ENCODE data around the gene ZNF598.
"Not testable (repeated sequence)": the region's sequence is repeated elsewhere in the genome, so short reads cannot be mapped to it uniquely, and the experiment has no call there.

ZNF598 gene

GRCh38 chr16:2027024-2028010 is 17.7 kb upstream of the ZNF598 start:
- no peak for DNase-seq

DNA sequence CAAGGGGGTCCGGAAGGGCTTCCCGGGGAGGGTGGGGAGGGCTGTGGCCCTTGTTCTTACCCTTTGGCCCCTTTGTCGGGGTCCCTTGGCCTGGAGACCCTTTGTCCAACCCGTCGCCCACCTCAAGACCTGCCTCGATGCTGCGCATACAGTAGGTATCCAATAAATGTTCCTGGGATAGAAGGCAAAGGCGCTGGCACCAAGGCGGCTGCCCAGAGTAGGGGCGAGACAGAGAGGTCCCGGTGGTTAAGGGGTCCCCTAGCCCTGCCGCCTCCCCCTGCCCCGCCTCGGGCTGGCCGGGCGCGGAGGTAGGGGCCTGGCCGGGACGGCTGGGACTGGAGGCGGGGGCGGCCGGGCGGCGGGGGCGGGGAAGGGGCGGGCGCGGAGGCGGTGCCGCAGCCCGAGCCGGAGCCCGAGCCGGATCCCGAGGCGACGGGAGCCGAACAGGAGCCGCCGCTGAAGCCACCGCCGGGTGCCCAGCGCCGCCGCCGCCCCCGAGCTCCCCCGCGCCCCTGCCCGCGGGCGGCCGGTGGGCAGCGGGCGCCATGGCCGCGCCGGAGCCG is 16.9 kb upstream of the ZNF598 start, which contains the start of gene NHERF2:
TSS of gene NHERF2 (plus strand) at position 442 of the 563 bp plus-strand sequence. CDS start at position 546, 104 bp downstream.
- no peak for DNase-seq

- no peak for DNase-seq
Observed at GRCh38 chr16:2025878-2026460, 16.3 kb upstream of the ZNF598 start.

DNA sequence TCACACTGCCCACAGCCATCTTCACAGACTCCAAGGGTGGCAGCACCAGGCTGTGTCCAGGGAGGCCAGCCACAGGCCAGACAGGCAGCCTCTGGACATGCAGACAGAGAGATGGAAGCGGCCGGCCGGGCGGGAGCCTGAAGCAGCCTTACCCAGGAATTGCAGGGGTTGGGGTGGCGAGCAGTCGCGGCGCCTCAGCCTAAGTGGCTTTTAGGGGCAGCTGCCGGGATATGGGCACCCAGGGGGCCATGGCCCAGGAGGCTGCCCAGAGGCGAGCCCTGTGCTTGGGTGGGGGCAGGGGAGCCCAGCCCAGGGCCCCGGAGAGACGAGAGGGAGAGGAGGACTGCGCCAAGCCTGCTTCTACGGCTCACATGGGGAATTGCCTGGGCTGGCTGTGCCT is 15.6 kb upstream of the ZNF598 start:
- DNase-seq = no peak

GRCh38 chr16:2024032-2024420 is 14.4 kb upstream of the ZNF598 start:
- no peak for DNase-seq

DNA sequence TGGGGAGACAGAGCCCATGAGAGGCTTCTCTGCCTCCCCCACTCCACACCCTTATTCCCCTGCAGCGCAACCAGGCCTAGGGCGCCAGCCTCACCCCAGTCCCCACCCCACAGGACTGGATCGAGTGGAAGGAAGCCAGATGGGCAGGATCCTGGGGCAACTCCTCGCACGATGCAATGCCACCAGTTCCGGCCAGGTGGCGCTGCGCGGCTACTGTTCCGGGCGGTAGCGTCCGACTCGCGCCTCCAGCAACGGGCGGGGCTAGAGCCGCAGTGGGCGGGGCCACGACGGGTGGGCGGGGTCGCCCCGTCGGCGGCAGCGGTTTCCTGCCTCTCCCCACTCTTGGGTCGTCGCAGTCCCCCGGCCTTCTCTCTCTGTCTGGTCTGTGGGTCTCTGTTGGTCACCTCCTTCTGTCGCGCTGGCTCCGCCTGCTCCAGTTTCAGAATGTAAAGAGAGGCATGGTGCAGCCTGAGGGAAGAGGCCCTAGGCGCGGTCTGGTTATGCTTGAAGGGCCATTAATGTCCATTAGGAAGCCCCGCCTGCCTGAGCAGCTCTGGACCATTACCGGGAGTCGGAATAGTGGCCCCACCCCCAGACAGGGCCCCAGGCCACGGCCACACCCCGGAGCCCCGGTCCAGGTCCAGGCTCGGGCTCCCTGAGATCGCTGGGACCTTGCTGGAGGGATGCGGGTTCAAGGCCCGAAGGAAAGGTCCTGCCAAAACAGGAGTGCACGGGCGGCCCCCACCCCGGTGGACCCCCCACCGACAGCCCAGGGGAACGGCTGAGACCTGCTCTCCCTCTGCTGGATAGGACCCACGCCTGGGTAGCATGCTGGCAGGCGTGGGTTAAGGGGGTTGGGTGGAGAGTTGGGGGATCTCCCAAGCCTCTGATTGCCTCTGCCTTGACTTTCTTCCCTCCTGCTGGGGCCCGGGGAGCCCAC is 13.7 kb upstream of the ZNF598 start:
- peak; percentile 90 for DNase-seq

DNA sequence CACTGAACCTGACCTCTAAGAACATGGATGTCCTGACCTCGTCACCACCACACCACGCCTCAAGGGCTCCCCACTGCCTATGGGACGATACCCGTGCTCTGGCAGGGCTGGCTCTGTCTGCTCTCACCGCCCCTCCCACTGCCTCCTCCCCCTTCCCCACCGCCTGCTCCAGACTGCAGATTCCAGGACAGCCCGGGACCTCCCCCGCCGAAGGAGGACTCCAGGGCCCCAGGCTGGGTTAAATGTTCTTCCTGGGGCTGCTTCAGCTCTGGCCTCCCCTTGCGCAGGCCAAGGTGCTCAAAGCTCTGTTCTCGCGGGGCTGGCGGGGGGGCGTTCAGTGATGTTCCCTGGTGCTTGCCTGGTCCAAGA is 13.1 kb upstream of the ZNF598 start:
- no peak for DNase-seq

DNA sequence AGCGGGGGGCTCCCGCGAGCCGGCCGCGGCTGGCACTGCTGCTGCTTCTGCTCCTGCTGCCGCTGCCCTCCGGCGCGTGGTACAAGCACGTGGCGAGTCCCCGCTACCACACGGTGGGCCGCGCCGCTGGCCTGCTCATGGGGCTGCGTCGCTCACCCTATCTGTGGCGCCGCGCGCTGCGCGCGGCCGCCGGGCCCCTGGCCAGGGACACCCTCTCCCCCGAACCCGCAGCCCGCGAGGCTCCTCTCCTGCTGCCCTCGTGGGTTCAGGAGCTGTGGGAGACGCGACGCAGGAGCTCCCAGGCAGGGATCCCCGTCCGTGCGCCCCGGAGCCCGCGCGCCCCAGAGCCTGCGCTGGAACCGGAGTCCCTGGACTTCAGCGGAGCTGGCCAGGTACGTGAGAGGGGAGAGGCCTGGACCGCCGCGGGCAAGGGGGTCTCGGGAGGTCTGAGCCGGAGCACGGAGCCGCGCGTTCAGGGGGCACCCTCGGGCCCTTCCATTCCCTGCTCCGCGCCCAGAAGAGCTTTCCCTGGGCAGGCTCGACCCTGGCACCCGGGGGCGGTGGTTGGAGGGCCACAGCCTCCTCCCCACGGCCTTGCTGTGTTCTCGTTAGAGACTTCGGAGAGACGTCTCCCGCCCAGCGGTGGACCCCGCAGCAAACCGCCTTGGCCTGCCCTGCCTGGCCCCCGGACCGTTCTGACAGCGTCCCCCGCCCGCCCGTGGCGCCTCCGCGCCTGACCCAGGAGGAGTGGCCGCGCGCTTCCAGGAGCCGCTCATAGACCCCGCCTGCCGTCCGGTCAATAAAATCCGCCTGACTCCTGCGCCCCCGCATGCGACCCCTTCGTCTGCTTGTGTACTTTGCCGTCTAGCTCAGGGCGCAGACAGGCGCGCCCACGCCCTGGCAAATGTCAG is 10.6 kb upstream of the ZNF598 start:
- DNase-seq = no peak

- DNase-seq = no peak
Observed at GRCh38 chr16:2019518-2019920, 9.9 kb upstream of the ZNF598 start, which contains the start of gene NPW. NPW (plus strand) TSS chr16:2019785.

- no peak for DNase-seq
Observed at GRCh38 chr16:2016407-2016922, 6.8 kb upstream of the ZNF598 start.

GRCh38 chr16:2015947-2016208 is 6.3 kb upstream of the ZNF598 start:
- DNase-seq = no peak

DNA sequence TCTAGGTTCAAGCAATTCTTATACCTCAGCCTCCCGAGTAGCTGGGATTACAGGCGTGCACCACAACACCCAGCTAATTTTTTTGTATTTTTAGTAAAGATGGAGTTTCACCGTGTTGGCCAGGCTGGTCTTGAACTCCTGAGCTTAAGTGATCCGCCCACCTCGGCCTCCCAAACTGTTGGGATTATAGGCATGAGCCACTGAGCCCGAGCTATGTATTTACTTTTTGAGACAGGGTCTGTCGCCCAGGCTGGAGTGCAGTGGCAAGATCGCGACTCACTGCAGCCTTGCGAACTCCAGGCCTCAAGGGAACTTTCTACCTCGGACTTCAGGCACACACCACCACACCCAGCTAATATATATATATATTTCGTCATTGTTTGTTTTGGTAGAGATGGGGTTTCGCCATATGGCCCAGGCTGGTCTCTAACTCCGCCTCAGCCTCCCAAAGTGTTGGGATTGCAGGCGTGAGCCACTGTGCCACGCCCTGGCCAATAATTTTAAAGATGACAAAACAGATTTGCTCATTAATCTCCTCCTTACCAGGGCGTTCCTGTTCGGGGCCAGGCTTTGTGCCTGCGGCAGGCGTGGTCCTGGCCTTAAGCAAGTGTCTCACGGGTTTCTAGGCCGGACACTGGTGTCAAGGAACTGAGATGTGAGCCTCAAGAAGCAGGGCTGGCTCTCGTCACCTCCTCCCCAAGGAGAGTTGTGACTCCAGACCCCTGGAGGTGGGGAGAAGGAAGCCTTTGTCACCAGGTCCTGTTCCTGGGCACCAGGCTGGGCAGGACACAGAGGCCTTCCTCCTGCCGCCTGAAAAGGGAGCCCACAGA is 5.7 kb upstream of the ZNF598 start:
- no peak for DNase-seq

DNA sequence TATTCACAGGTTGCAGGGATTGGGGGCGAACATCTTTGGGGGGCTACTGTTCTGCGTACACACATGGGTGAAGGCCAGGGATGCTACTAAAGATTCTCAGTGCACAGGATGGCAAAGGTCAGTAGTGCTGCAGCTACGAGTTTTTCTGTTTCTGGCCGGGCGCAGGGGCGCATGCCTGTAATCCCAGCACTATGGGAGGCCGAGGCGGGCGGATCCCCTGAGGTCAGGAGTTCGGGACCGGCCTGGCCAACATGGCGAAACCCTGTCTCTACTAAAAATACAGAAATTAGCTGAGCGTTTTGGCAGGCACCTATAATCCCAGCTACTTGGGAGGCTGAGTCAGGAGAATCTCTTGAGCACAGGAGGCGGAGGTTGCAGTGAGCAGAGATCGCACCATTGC is 3.9 kb upstream of the ZNF598 start:
- no peak for DNase-seq

DNA sequence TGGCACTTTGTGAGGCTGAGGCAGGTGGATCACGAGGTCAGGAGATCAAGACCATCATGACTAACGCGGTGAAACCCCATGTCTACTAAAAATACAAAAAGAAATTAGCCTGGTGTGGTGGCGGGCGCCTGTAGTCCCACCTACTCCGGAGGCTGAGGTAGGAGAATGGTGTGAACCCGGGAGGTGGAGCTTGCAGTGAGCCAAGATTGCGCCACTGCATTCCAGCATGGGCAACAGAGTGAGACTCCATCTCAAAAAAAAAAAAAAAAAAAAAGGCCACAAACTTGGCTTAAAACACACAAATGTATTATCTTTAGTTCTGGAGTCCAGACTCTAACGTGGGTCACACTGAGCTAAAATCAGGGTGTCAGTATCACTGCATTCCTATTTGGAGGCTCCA is 2.1 kb upstream of the ZNF598 start:
- not testable (repeated sequence) for DNase-seq

- no peak for DNase-seq
Observed at GRCh38 chr16:2009164-2009711, 383 bp downstream of the ZNF598 start.

DNA sequence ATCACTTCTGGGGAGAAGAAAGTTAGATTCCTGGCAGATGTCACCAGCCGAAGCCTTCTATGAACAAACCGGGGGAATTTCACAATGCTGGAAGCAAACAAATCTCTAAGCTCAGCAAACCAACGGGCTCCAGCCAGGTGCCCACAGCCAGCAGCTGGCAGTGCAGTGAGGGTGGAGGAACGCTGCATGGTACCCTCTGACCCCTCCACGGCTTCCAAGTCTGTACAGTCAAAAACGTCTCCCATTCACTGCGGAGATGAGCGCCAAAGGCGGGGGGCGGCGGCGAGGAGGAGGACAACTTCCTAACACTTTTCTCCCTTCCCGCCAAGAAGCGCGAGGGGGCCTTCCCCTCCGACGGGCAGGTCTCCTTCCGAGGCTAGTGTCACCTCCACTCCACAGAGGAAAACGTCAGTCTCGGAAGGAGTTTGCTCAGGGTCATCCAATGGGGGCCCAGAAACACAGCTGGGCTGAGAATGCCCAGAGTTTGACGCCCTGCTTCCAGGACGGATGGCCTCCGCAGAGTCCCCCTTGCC is 924 bp downstream of the ZNF598 start:
- peak; percentile 15 for DNase-seq

DNA sequence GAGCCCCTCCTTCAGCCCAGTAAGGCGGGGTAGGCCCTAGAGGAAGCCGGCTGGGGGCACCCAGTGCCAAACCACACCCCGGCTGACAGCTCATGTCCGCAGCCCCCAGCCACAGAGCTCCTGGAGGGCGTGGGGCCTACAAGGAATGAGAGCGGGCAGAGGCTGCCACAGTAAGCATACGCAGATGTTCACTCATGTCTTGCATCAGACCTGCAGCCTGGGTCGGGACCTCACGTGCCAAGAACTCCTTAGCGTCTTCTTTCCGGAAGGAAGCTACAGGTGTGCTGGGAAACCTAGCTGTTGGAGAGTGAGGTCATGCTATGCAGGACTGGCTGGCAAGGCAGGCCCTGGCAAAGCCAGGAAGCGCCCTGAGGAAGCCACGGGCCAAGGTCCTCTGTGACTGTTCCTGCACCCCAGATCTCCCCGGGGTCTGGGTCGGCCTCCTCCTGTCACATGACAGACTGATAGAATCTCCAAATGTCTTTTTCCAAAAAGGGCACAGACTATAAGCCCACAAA is 1.6 kb downstream of the ZNF598 start:
- peak; percentile 19 for DNase-seq

DNA sequence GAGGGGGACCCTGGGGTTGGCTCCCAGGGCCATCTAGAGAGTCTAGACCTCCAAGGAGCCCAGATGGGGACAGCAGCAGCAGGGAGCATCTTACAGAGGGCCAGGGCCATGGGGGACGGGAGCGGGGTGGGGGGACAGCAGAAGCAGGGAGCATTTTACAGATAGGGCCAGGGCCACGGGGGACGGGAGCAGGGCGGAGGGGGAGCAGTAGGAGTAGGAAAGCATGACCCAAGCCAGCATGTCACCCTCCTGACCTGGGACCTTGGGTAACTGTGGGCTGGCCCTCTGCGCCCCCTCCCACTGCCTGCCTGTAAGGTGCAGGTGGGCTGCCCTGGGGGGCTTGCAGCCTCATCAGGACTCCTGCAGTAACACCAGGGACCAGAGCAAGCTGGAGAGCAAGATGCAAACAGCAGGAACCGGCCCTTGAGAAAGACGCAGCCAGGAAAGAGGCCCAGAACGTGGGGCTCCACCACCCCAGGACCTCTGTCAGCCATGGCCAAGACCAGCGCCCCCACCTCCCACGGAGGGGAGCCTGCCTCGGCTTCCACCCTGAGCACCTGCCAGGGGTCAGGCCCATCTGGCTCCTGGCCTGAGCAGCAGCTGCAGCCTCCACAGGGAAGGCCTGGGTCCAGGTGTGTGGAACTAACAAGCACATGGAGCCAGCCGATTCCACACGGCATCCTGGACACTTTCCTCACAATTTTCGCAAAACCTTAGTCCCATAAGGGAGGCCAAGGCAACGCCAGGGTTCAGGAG is 2.4 kb downstream of the ZNF598 start:
- no peak for DNase-seq

- no peak for DNase-seq
Observed at GRCh38 chr16:2006317-2006716, 3.3 kb downstream of the ZNF598 start.

All from CD4-positive, alpha-beta T cell treated with Interleukin-4 for 4 hours (primary cell).